HG03521 (cell line): Measurements from ENCODE around the gene PPIA.
A peak's percentile ranks its signal among the peaks of the same experiment; 100 is the strongest.
"Not testable (repeated sequence)": the region's sequence is repeated elsewhere in the genome, so short reads cannot be mapped to it uniquely, and the experiment has no call there.

Experiments
- ATAC-seq: cut with Tn5 transposase; IDR thresholded peaks from one replicate; pipeline ENCODE4 v1.9.1; 2021; ENCODE audit warnings: mild to moderate bottlenecking, moderate library complexity; ENCODE audit not compliant: unreplicated experiment

PPIA gene

DNA sequence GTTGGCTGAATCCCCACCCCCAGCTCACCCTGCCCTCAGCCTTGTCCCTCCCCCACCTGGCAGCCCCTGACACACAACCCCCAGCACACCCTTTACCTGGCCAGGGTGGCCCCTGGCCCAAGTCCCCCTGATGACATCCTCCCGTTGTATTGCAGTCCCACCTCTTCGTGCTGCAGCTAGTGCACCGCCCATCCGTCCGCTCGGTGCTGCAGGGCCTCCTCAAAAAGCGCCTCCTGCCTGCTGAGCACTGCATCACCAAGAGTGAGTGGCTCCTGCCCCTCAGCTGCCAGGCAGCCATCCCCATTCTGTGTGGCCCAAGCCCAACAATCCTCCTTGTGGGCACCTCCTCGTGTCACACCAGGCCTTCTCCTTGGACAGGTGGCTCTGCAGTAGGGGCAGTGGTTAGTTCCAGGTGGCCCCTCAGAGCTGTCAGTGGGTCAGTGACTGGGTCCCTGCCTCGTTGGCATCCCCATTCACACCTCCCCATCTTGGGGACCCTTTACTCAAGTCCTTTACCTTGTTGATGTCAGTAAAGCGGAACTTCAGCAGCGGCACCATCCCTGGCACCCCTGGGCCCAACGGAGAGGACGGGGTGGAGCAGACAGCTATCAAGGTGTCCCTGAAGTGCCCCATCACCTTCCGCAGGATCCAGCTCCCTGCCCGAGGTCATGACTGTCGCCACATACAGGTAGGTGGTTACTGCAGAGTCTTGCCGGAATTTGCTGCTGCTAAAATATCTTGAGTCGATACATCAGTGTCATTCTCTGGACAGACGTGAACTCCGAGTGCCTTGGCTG lies 33.6 kb upstream of the PPIA start:
- no peak for ATAC-seq

DNA sequence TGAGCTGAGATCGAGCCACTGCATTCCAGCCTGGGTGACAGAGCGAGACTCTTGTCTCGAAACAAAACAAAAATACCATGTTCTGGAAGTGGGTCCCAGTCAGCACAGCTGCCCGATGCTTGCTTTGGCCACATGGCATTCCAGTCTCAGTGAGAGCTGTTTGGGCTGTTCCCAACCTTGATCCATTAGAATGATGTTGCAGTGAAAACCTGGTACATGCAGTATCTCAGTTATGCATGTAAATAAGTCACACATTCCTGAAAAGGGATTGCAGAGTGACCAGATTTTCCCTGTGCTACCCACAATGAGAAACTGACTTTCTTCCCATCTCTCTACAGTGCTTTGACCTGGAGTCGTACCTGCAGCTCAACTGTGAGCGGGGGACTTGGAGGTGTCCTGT lies 32.4 kb upstream of the PPIA start:
- no peak for ATAC-seq

DNA sequence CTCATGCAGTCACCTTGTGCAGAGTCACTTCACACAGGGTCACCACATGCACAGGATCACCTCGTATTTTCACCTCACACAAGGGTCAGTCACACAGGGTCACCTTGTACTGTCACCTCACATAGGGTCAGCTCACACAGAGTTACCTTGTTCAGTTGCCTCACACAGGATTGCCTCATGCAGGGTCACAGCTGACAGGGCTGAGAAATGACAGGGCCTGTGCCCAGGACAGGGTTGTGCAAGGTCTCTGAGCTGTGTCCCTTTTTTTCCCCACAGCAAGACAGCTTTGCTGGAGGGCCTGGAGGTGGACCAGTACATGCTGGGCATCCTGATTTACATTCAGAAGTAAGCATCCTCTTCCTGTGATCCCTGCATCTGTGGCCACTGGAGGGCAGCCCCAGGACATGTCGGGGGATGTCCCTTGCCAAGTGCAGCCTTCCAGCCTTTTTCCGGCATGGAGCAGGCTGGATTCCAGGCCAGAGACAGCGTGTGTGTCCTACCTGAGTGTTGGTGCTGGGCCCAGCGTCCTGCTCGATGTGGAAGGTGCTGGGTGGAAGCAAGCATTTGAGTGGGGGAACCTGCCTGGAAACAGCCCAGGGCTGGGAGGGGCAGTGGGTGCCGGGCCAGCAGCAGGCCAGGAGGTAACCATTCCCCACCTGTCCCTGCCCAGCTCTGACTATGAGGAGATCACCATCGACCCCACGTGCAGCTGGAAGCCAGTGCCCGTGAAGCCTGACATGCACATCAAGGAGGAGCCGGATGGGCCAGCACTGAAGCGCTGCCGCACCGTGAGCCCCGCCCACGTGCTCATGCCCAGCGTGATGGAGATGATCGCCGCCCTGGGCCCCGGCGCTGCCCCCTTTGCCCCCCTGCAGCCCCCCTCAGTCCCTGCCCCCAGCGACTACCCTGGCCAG lies 31.6 kb upstream of the PPIA start:
- ATAC-seq, result no peak

- no peak for ATAC-seq
Observed at GRCh38 chr7:44765579-44766415, 30.7 kb upstream of the PPIA start.

GRCh38 chr7:44766416-44766801 lies 30.1 kb upstream of the PPIA start:
- no peak for ATAC-seq

GRCh38 chr7:44767134-44767911 lies 29.2 kb upstream of the PPIA start:
- no peak for ATAC-seq

GRCh38 chr7:44767912-44768627 lies 28.4 kb upstream of the PPIA start:
- ATAC-seq, result peak; percentile 48

- no peak for ATAC-seq
Observed at GRCh38 chr7:44768628-44769371, 27.7 kb upstream of the PPIA start.

DNA sequence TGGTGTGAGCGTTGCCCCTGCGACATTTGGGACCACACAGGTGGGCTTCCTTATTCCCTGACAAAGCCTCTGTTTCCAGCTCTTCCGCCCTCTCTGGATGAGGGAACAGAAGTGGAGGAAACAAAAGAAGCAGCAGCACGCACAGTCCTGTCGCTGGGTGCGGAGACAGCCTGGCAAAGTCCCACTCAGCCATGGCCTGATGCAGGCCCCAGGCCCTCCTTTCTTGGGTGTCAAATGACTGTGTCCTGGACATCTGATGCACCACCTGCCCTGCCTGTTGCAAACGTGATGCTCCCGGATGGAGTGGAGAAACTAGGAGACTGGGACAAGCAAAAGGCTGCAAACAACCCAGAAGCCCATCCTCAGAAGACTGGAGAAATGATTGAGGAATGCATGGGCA lies 27.1 kb upstream of the PPIA start:
- ATAC-seq, result no peak

DNA sequence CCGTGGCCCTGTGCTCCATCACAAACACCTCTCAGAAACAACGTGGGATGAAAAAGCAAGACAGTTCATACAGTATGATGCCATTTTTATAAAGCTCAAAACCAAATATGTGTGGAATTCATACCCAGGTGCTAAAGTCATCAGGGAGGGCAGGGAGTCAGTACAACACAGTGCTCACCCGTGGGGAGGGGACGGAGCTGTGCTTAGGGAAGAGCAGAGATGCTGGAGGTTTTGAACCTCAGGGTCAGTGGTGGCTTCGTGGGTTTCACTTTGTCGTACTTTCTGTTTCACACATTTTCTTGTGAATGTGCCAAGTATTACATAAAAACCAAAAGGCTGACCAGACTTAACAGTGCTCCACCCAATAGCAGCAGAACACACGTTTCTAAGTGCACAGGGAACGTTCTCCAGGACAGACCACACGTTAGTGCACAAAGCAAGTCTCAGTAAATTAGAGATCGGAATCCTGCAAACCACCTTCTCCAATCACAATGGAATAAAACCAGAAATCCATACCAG lies 26.6 kb upstream of the PPIA start:
- ATAC-seq, result peak; percentile 62

DNA sequence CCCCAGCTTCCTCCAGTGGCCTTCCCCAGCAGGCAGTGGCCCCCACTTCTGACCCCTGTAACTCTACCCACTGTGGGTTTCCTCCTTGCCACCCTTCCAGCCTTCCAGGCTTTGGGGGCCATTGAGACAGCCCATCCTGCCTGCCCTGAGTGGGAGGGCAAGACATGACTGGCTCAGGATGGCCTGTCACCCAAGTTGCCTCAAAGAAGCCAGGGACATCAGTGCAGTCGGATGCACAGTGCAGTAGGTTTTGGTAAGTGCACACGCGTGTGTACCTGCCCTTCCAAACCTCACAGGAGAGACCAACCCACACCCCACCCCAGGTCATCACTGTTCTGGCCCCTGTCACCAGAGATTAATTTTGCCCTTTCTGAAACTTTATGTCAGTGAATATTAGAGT lies 25.1 kb upstream of the PPIA start:
- ATAC-seq, result no peak

DNA sequence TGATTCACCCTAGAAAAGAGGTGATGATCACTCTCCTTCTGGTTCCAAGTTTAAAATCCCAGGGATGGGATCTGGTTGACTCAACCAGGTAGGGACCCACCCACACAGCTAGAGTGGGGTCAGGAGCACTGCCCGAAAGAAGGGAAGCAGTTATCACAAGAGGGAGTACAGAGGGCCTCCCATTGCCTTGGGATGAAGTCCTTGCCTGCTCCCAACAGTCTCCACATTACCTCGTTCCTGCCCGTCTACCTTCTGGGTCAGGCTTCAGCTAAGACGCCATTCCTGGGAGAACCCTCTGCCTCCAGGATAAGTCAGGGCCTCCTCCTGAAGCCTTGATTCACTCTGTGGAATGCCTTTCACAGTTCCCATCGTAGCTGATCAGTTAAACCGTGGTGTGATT lies 24.0 kb upstream of the PPIA start:
- ATAC-seq, result no peak

- ATAC-seq, result no peak
Observed at GRCh38 chr7:44772867-44773266, 23.6 kb upstream of the PPIA start.

DNA sequence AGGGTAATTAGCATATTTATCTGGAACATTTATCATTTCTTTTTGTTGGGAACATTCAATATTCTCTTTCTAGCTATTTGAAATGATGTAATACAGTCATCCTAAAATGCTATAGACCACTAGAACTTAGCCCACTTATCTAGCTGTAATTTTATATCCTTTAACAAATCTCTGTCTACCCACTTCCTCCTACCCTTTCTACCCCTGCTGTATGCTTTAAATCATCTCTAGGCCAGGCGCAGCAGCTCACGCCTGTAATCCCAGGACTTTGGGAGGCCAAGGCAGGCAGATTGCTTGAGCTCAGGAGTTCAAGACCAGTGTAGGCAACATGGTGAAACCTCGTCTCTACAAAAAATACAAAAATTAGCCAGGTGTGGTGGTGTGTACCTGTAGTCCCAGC lies 22.0 kb upstream of the PPIA start:
- not testable (repeated sequence) for ATAC-seq

GRCh38 chr7:44775383-44776107 lies 20.9 kb upstream of the PPIA start:
- ATAC-seq, result no peak

DNA sequence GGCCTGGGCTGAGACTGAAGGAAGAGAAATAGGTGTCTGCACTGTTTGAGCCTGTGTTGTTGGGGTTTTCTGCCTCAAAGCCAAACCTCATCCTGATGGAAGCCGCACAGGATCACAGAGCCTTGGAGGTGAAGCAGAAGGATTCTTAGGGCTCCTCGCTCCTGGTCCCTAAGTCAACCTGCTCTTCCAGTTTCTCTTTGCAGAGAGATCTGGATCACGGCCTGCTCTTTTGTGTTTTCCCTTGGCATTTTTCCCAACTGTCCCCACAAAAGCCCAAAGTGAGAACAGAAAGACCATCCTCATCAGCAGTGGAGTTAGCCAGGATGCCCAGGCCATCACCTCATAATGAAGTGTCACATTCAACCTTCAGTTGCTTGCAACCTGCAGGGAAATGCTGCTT lies 20.3 kb upstream of the PPIA start:
- no peak for ATAC-seq

DNA sequence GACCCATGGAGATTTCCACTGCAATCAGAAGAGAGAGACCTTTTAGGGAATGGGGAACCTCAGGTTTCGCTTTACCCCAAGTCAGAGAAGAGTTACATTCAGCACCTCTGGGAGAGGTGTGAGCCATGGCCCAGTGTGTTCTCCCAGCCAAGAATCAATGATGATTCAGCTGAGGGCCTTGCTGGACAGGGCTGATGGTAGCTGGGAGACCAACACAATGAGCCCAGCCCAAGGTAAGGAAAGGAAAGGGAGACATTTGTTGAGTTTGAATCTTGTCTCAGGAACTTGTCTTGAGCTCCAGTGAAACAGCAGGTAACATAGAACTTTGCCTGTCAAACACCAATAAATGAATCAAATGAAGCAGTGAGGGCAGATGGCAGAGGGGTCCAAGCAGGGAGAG lies 14.0 kb upstream of the PPIA start:
- no peak for ATAC-seq

GRCh38 chr7:44783407-44783806 lies 13.1 kb upstream of the PPIA start:
- no peak for ATAC-seq
